Keratinocyte (primary cell): ENCODE results near the gene CASZ1. TPM values are rescaled to one million over a fixed set of nuclear protein-coding genes. Genes with fewer than 3 reads are reported as not detected.

Experiments used
- DNase-seq: peaks from one replicate; pipeline ENCODE4 v3.0.0-alpha.2; 2011; ENCODE audit warnings: low read depth, missing footprints, low spot score
- FAIRE-seq: peaks from 2 replicates; lab custom pipeline; 2011; peaks lifted over from hg19 to GRCh38; lab: Jason Lieb, UNC
- H2AFZ ChIP-seq: 2 replicates; pipeline ENCODE4 v1.6.0; 2012; ENCODE audit warnings: low read length, control low read depth, inconsistent platforms; ENCODE audit not compliant: control insufficient read depth
- H3K27ac ChIP-seq: 2 replicates; pipeline ENCODE4 v1.5.1; 2011; ENCODE audit warnings: low read length; ENCODE audit not compliant: control insufficient read depth, insufficient read depth
- H3K27me3 ChIP-seq: 3 replicates; pipeline ENCODE4 v1.6.0; 2011; ENCODE audit warnings: low read length; ENCODE audit not compliant: control insufficient read depth, insufficient read depth; ENCODE audit errors: extremely low read depth
- H3K36me3 ChIP-seq, 2 experiments: 2 replicates in 1 of 2; 3 replicates in 1 of 2; pipeline ENCODE4 v1.5.1; 2011; ENCODE audit warnings: low read length in 2 of 2, mild to moderate bottlenecking in 1 of 2; ENCODE audit not compliant: control insufficient read depth in 2 of 2, insufficient read depth in 2 of 2; ENCODE audit errors: extremely low read depth in 1 of 2
- H3K4me1 ChIP-seq: 3 replicates; pipeline ENCODE4 v1.5.1; 2011; ENCODE audit warnings: low read length; ENCODE audit not compliant: control insufficient read depth, insufficient read depth; ENCODE audit errors: extremely low read depth
- H3K4me2 ChIP-seq: 3 replicates; pipeline ENCODE4 v1.6.0; 2011; ENCODE audit warnings: low read depth, low read length; ENCODE audit not compliant: control insufficient read depth, insufficient read depth; ENCODE audit errors: extremely low read depth
- H3K4me3 ChIP-seq, 3 experiments: fragments of 200-600 bp in 1 of 3; sonication (generic) in 1 of 3; 2 replicates in 2 of 3; 3 replicates in 1 of 3; pipeline ENCODE4 v1.5.1; 2011 to 2016; ENCODE audit warnings: low read length in 3 of 3, mild to moderate bottlenecking in 3 of 3, control low read depth in 2 of 3, inconsistent platforms in 1 of 3, low read depth in 1 of 3, mixed read lengths in 1 of 3, mixed run types in 1 of 3, moderate library complexity in 1 of 3; ENCODE audit not compliant: control insufficient read depth in 2 of 3, insufficient read depth in 2 of 3; ENCODE audit errors: extremely low read depth in 1 of 3
- H3K79me2 ChIP-seq: 2 replicates; pipeline ENCODE4 v1.6.0; 2012; ENCODE audit warnings: low read length; ENCODE audit not compliant: control insufficient read depth, insufficient read depth
- H3K9ac ChIP-seq: 3 replicates; pipeline ENCODE4 v1.6.0; 2011; ENCODE audit warnings: low read length; ENCODE audit not compliant: control insufficient read depth, insufficient read depth; ENCODE audit errors: extremely low read depth
- H3K9me1 ChIP-seq: 3 replicates; pipeline ENCODE4 v1.6.0; 2011; ENCODE audit warnings: low read length; ENCODE audit not compliant: control insufficient read depth, insufficient read depth; ENCODE audit errors: extremely low read depth
- H3K9me3 ChIP-seq: 2 replicates; pipeline ENCODE4 v1.5.1; 2012; ENCODE audit warnings: low read depth, low read length; ENCODE audit not compliant: control insufficient read depth
- H4K20me1 ChIP-seq: 3 replicates; pipeline ENCODE4 v1.6.0; 2011; ENCODE audit warnings: low read length; ENCODE audit not compliant: control insufficient read depth, insufficient read depth; ENCODE audit errors: extremely low read depth
- EZH2 ChIP-seq: IDR thresholded peaks from one replicate; pipeline ENCODE4 v1.6.1; 2012; ENCODE audit warnings: inconsistent platforms, mild to moderate bottlenecking, low read length, moderate library complexity
- dilution Hi-C: fragments of 300-500 bp; cut with MboI; formaldehyde crosslinking; loops from one replicate; pipeline ENCODE4 v1.7.0; 2020; ENCODE audit warnings: low sequenced_read_pairs; ENCODE audit not compliant: extremely low pct_ligation_motif_present
- polyA plus RNA-seq, 5 experiments: library from polyadenylated mRNA; depleted of rRNA in 3 of 5; stranded (reverse) in 3 of 5; stranded (forward) in 1 of 5; unstranded in 1 of 5; fragments of >200 nt; gene quantifications; 1 replicate in 1 of 5; 2 replicates in 3 of 5; 3 replicates in 1 of 5; pipeline versions ENCODE4 v1.2.1 to v1.2.3, GENCODE V29; 2011 to 2012; ENCODE audit warnings: missing spikeins in 2 of 5, low read depth in 1 of 5, low replicate concordance in 1 of 5
- TF ChIP-seq, protein P1 (sequence below), 3 experiments: IDR thresholded peaks in 1 of 3; conservative IDR thresholded peaks in 1 of 3; optimal IDR thresholded peaks in 1 of 3; 2 replicates in 2 of 3; 3 replicates in 1 of 3; pipeline versions ENCODE3 to v1.5.1; 2011; ENCODE audit warnings: low read length in 3 of 3, mild to moderate bottlenecking in 3 of 3, moderate library complexity in 2 of 3, control low read depth in 1 of 3, inconsistent platforms in 1 of 3; ENCODE audit not compliant: insufficient read depth in 2 of 3; ENCODE audit errors: extremely low read depth in 1 of 3

CASZ1 gene
- polyA plus RNA-seq, 1 donor (not counting 4 experiments of a cell fraction or from before 2014, with no cell fraction given), result 2.8 TPM

GRCh38 chr1:10724948-10725847 is 71.2 kb downstream of the CASZ1 start:
- H3K4me2 ChIP-seq, result no peak overlapping the region
- dilution Hi-C loops, result no loop called here
- no peak for DNase-seq
- no peaks in the 10 kb centered on the region for H3K9me1 ChIP-seq
- no peak overlapping the region for H2AFZ ChIP-seq
- no peak for FAIRE-seq
- H3K79me2 ChIP-seq, result no peaks in the 10 kb centered on the region
- no peak overlapping the region for H3K9ac ChIP-seq
- no peaks in the 10 kb centered on the region for H3K27me3 ChIP-seq
- TF ChIP-seq, protein P1, sequence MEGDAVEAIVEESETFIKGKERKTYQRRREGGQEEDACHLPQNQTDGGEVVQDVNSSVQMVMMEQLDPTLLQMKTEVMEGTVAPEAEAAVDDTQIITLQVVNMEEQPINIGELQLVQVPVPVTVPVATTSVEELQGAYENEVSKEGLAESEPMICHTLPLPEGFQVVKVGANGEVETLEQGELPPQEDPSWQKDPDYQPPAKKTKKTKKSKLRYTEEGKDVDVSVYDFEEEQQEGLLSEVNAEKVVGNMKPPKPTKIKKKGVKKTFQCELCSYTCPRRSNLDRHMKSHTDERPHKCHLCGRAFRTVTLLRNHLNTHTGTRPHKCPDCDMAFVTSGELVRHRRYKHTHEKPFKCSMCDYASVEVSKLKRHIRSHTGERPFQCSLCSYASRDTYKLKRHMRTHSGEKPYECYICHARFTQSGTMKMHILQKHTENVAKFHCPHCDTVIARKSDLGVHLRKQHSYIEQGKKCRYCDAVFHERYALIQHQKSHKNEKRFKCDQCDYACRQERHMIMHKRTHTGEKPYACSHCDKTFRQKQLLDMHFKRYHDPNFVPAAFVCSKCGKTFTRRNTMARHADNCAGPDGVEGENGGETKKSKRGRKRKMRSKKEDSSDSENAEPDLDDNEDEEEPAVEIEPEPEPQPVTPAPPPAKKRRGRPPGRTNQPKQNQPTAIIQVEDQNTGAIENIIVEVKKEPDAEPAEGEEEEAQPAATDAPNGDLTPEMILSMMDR (optimal IDR thresholded peaks at IDR 0.05 in 1 of 3, IDR thresholded peaks at IDR 0.05 in 1 of 3, conservative IDR thresholded peaks at IDR 0.05 in 1 of 3; ENCODE audit: extremely low read depth in 1 of 3, insufficient read depth in 2 of 3, low read length in 3 of 3), result no peak
- no peak for TF ChIP-seq EZH2
- no peaks in the 10 kb centered on the region for H3K9me3 ChIP-seq
- peaks cover 0 to 1% of the 10 kb centered on the region in 2 experiments for H3K36me3 ChIP-seq
- peaks cover 37% of the 10 kb centered on the region for H3K4me1 ChIP-seq
- H4K20me1 ChIP-seq, result no peaks in the 10 kb centered on the region
- no peak overlapping the region for H3K4me3 ChIP-seq
- H3K27ac ChIP-seq, result no peak overlapping the region

DNA sequence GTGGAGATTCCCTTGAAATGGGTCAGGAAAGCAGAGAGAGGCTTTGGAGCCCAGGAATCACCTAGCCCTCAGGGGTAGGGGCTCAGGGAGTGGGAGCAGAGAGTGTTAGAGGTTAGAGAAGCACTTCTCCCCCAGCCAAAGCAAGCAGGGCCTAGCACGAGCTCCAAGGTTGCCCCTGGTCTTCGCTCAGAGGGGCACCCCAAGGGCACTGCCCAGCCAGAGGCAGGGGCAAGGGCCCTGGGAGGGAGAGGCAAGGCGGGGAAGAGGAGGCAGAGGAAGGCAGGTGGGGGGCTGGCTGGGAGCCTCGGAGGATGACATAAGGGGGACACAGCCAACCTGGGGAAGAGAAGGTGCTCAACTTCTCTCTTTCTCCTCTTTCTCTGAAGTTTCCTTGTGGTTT is 71.9 kb downstream of the CASZ1 start:
- dilution Hi-C loops, result no loop called here
- no peak overlapping the region for H3K4me3 ChIP-seq
- no peak for DNase-seq
- no peaks in the 10 kb centered on the region for H3K79me2 ChIP-seq
- no peak overlapping the region for H3K9ac ChIP-seq
- peak overlapping the region; percentile 9 for H3K4me2 ChIP-seq
- H4K20me1 ChIP-seq, result no peaks in the 10 kb centered on the region
- H3K9me3 ChIP-seq, result no peaks in the 10 kb centered on the region
- peaks cover 37% of the 10 kb centered on the region for H3K4me1 ChIP-seq
- no peak for TF ChIP-seq EZH2
- TF ChIP-seq, protein P1 (optimal IDR thresholded peaks at IDR 0.05 in 1 of 3, IDR thresholded peaks at IDR 0.05 in 1 of 3, conservative IDR thresholded peaks at IDR 0.05 in 1 of 3; ENCODE audit: extremely low read depth in 1 of 3, insufficient read depth in 2 of 3, low read length in 3 of 3), result no peak
- H3K27me3 ChIP-seq, result no peaks in the 10 kb centered on the region
- FAIRE-seq, result no peak
- no peak overlapping the region for H3K27ac ChIP-seq
- H2AFZ ChIP-seq, result no peak overlapping the region
- no peaks in the 10 kb centered on the region for H3K9me1 ChIP-seq
- H3K36me3 ChIP-seq, result peaks cover 0 to 3% of the 10 kb centered on the region in 2 experiments
